HepG2 (cell line): ENCODE results near the gene SIRT6. TPM values are rescaled to one million over a fixed set of nuclear protein-coding genes. Genes with fewer than 3 reads are reported as not detected.

Experiments
- CENPX ChIP-seq: sonication (generic); formaldehyde crosslinking; IDR thresholded peaks from 2 replicates; pipeline ENCODE4 v1.9.0; 2021; ENCODE audit warnings: mild to moderate bottlenecking, missing genetic modification reagents, moderate library complexity
- ELF3 ChIP-seq: IDR thresholded peaks from 2 replicates; pipeline ENCODE4 v1.6.1; 2016; ENCODE audit warnings: missing genetic modification reagents, missing compliant biosample characterization
- PHF20 ChIP-seq: sonication (generic); formaldehyde crosslinking; IDR thresholded peaks from 2 replicates; pipeline ENCODE4 v1.5.0; 2020; ENCODE audit warnings: mild to moderate bottlenecking, missing genetic modification reagents
- POLR2AphosphoS5 ChIP-seq: IDR thresholded peaks from 2 replicates; pipeline ENCODE4 v1.6.1; 2012; ENCODE audit warnings: low read depth, low read length
- SNRNP70 ChIP-seq: fragments of 200-400 bp; formaldehyde crosslinking; IDR thresholded peaks from 2 replicates; pipeline ENCODE4 v1.6.1; 2017; ENCODE audit warnings: mild to moderate bottlenecking, low read depth, low read length, moderate library complexity
- polyA plus RNA-seq, 8 experiments: library from polyadenylated mRNA; depleted of rRNA in 3 of 8; stranded (reverse) in 7 of 8; unstranded in 1 of 8; fragments of >200 nt; fragmentation: Illumina TruSeq in 4 of 8; extraction: Trizol in 4 of 8; gene quantifications; 2 replicates each; pipeline versions ENCODE4 v1.2.1 to v1.2.3, GENCODE V29; 2011 to 2016; ENCODE audit warnings: low read depth in 4 of 8, missing spikeins in 1 of 8, mixed read lengths in 1 of 8; ENCODE audit not compliant: insufficient read depth in 1 of 8
- total RNA-seq, 5 experiments: library from RNA; depleted of rRNA; stranded (reverse); fragments of >200 nt; fragmentation: Illumina TruSeq; extraction: Trizol; gene quantifications; 2 replicates each; pipeline ENCODE4 v1.2.3, GENCODE V29; 2016; ENCODE audit warnings: low read depth in 1 of 5
- TF ChIP-seq, protein P1 (sequence below): sonication (generic); formaldehyde crosslinking; IDR thresholded peaks from 2 replicates; pipeline ENCODE4 v1.5.0; 2020; ENCODE audit warnings: mild to moderate bottlenecking, missing genetic modification reagents, moderate library complexity
- TF ChIP-seq, protein P2 (sequence below): sonication (generic); formaldehyde crosslinking; IDR thresholded peaks from 2 replicates; pipeline ENCODE4 v1.4.0; 2020; ENCODE audit warnings: missing genetic modification reagents
- TF ChIP-seq, protein P3 (sequence below): sonication (generic); formaldehyde crosslinking; IDR thresholded peaks from 2 replicates; pipeline ENCODE4 v1.4.0; 2020; ENCODE audit warnings: missing genetic modification reagents, borderline replicate concordance
- TF ChIP-seq, protein P4 (sequence below): sonication (generic); formaldehyde crosslinking; IDR thresholded peaks from 2 replicates; pipeline ENCODE4 v1.8.0; 2022; ENCODE audit warnings: missing genetic modification reagents, low read depth, mild to moderate bottlenecking, borderline replicate concordance

Gene SIRT6
- total and polyA plus RNA-seq, 2 of the 13 experiments (the other 11 are each of a cell fraction or from before 2014, with no cell fraction given): 11.0 to 18.4 TPM

DNA sequence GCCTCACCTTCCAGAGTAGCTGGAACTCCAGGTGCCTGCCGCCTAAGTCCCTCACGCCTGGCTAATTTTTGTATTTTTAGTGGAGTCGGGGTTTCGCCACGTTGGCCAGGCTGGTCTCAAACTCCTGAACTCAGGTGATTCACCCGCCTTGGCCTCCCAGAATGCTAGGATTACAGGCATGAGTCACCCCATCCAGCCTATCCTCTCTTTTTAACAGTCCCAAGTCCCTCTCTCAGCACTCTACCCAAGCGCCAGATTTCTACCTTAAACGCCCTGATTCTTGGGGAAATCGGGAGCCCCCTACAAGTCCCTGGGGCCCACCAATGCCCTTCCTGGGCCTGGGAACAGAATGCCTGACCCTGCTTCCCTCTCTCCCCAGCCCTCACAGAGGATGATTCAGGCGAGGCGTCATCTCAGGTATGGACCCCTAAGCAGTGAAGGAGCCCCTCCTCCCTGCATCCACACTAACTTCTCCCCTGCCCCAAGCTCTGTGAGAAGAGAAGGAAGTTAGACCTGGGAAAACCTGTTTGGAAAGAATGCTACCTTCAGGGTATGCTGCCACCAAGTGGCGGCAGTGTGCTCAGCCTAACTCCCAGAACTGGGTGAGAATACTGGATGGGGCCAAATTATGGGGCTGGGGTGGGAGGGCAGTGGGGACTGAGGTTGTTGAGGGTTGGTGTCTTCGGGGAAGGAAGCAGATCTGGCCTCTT, 26.2 kb upstream of the SIRT6 start (continued):
- TF ChIP-seq, protein P1, sequence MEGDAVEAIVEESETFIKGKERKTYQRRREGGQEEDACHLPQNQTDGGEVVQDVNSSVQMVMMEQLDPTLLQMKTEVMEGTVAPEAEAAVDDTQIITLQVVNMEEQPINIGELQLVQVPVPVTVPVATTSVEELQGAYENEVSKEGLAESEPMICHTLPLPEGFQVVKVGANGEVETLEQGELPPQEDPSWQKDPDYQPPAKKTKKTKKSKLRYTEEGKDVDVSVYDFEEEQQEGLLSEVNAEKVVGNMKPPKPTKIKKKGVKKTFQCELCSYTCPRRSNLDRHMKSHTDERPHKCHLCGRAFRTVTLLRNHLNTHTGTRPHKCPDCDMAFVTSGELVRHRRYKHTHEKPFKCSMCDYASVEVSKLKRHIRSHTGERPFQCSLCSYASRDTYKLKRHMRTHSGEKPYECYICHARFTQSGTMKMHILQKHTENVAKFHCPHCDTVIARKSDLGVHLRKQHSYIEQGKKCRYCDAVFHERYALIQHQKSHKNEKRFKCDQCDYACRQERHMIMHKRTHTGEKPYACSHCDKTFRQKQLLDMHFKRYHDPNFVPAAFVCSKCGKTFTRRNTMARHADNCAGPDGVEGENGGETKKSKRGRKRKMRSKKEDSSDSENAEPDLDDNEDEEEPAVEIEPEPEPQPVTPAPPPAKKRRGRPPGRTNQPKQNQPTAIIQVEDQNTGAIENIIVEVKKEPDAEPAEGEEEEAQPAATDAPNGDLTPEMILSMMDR (CRISPR knock-in tag): peak; percentile 73
- TF ChIP-seq SNRNP70: no peak
- TF ChIP-seq, protein P2, sequence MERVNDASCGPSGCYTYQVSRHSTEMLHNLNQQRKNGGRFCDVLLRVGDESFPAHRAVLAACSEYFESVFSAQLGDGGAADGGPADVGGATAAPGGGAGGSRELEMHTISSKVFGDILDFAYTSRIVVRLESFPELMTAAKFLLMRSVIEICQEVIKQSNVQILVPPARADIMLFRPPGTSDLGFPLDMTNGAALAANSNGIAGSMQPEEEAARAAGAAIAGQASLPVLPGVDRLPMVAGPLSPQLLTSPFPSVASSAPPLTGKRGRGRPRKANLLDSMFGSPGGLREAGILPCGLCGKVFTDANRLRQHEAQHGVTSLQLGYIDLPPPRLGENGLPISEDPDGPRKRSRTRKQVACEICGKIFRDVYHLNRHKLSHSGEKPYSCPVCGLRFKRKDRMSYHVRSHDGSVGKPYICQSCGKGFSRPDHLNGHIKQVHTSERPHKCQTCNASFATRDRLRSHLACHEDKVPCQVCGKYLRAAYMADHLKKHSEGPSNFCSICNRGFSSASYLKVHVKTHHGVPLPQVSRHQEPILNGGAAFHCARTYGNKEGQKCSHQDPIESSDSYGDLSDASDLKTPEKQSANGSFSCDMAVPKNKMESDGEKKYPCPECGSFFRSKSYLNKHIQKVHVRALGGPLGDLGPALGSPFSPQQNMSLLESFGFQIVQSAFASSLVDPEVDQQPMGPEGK (CRISPR knock-in tag): 0 out of 2 replicates have a peak, but pooled peaks have one; percentile 25
- no peak for TF ChIP-seq CENPX (CRISPR knock-in tag)
- TF ChIP-seq, protein P3, sequence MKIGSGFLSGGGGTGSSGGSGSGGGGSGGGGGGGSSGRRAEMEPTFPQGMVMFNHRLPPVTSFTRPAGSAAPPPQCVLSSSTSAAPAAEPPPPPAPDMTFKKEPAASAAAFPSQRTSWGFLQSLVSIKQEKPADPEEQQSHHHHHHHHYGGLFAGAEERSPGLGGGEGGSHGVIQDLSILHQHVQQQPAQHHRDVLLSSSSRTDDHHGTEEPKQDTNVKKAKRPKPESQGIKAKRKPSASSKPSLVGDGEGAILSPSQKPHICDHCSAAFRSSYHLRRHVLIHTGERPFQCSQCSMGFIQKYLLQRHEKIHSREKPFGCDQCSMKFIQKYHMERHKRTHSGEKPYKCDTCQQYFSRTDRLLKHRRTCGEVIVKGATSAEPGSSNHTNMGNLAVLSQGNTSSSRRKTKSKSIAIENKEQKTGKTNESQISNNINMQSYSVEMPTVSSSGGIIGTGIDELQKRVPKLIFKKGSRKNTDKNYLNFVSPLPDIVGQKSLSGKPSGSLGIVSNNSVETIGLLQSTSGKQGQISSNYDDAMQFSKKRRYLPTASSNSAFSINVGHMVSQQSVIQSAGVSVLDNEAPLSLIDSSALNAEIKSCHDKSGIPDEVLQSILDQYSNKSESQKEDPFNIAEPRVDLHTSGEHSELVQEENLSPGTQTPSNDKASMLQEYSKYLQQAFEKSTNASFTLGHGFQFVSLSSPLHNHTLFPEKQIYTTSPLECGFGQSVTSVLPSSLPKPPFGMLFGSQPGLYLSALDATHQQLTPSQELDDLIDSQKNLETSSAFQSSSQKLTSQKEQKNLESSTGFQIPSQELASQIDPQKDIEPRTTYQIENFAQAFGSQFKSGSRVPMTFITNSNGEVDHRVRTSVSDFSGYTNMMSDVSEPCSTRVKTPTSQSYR (CRISPR knock-in tag): no peak
- TF ChIP-seq ELF3 (CRISPR knock-in tag): peak; percentile 42; the same call in 1 of the 2 replicates
- TF ChIP-seq PHF20 (CRISPR knock-in tag): no peak
- TF ChIP-seq POLR2AphosphoS5: no peak
- TF ChIP-seq, protein P4, sequence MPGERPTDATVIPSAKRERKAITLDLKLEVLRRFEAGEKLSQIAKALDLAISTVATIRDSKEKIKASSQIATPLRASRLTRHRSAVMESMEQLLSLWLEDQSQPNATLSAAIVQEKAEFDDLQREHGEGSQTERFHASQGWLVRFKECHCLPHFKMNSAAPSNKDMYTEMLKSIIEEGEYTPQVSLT: no peak
